Naive thymus-derived CD8-positive, alpha-beta T cell (primary cell): ENCODE measurements around the gene TBC1D21. TPM values are rescaled to one million over a fixed set of nuclear protein-coding genes. Genes with fewer than 3 reads are reported as not detected.
A peak's percentile ranks its signal among the peaks of the same experiment; 100 is the strongest.
"Not testable (repeated sequence)": the region's sequence is repeated elsewhere in the genome, so short reads cannot be mapped to it uniquely, and the experiment has no call there.

Experiments used
- ATAC-seq, 2 donors: fragments of 150-1000 bp; cut with Tn5 transposase in 1 of 2; sonication (Bioruptor Pico), chemical (Tn5 transposase) in 1 of 2; 1 replicate in 1 of 2; 2 replicates in 1 of 2; pipeline ENCODE4 v1.10.0; 2021; ENCODE audit warnings: mild to moderate bottlenecking in 2 of 2, moderate library complexity in 2 of 2
- POLR2A ChIA-PET: fragments of 350-600 bp; sonication (Branson Sonifier 250); formaldehyde crosslinking; loops from one replicate; lab custom pipeline; 2021; ENCODE audit warnings: antibody characterized with exemption; lab: Charles Lee
- DNase-seq, 10 donors: peaks; one replicate each; pipeline versions ENCODE4 v3.0.0 to v3.0.0-alpha.2; 2020 to 2022
- H3K27ac Mint-ChIP-seq, 10 donors: one replicate each; pipeline ENCODE4 v1.8.0; 2020 to 2022; ENCODE audit warnings: mild to moderate bottlenecking in 10 of 10, mixed read lengths in 10 of 10, moderate library complexity in 4 of 10, inconsistent platforms in 1 of 10
- H3K27me3 Mint-ChIP-seq, 5 donors: one replicate each; pipeline ENCODE4 v1.8.0; 2021 to 2022; ENCODE audit warnings: mixed read lengths in 5 of 5
- H3K36me3 Mint-ChIP-seq, 3 donors: one replicate each; pipeline ENCODE4 v1.8.0; 2020 to 2022; ENCODE audit warnings: mixed read lengths in 3 of 3, mild to moderate bottlenecking in 2 of 3, inconsistent platforms in 1 of 3
- H3K4me1 Mint-ChIP-seq, 4 donors: one replicate each; pipeline ENCODE4 v1.8.0; 2021 to 2022; ENCODE audit warnings: mixed read lengths in 4 of 4
- H3K4me3 Mint-ChIP-seq, 10 donors: one replicate each; pipeline ENCODE4 v1.8.0; 2020 to 2022; ENCODE audit warnings: mild to moderate bottlenecking in 10 of 10, mixed read lengths in 10 of 10, moderate library complexity in 6 of 10, inconsistent platforms in 1 of 10
- H3K9me3 Mint-ChIP-seq, 9 donors: one replicate each; pipeline ENCODE4 v1.8.0; 2020 to 2022; ENCODE audit warnings: mixed read lengths in 9 of 9, mild to moderate bottlenecking in 3 of 9, inconsistent platforms in 1 of 9, moderate library complexity in 1 of 9
- polyA plus RNA-seq, 3 donors: library from polyadenylated mRNA; unstranded; fragments of 300-500 nt; fragmentation: Illumina TruSeq; gene quantifications; one replicate each; pipeline ENCODE4 v1.2.3, GENCODE V29; 2021
- total RNA-seq, 8 experiments: library from RNA in 2 of 8; stranded (reverse) in 2 of 8; gene quantifications; one replicate each; pipeline ENCODE4 v1.2.3 and lab custom pipeline; 2021 to 2026

TBC1D21 gene
- total and polyA plus RNA-seq, 5 experiments from 2014 or later: not detected

DNA sequence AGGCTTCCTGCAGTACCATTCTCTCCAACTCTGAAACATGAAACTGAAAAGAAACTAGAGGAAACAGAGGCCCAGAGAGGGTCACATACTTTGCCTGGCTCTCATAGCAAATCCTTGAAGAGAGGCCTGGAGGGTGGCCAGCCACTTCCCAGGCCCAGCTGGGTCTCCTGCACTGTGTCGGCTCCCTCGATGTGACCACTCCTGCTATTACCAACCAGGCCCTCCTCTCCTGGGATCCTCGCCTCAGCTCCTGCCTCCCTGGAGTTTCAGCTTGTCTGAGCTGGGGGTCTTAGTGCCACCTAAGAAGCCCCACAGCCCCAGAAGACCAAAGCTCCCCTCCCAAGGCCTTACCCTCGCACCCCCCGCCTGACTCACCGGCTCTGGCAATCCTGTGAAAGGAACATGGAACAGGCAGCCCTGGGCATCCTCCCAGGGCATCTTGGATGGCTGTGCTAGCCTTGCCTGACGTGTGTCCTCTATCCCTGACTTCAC is 57.5 kb downstream of the TBC1D21 start:
- Mint-ChIP-seq H3K36me3 (no peaks in the 10 kb centered on the region), H3K9me3 (no peaks in the 10 kb centered on the region), H3K4me1 (peaks cover 8 to 21% (median 15%) of the 10 kb centered on the region in 4 donors), H3K4me3 (no peak overlapping the region), H3K27ac (peak overlapping the region in 2 of 10 donors; percentile 67), H3K27me3 (peaks cover 0 to 5% (median 2%) of the 10 kb centered on the region in 5 donors)
- POLR2A ChIA-PET: no interaction called here
- ATAC-seq: no peak
- DNase-seq: no peak

DNA sequence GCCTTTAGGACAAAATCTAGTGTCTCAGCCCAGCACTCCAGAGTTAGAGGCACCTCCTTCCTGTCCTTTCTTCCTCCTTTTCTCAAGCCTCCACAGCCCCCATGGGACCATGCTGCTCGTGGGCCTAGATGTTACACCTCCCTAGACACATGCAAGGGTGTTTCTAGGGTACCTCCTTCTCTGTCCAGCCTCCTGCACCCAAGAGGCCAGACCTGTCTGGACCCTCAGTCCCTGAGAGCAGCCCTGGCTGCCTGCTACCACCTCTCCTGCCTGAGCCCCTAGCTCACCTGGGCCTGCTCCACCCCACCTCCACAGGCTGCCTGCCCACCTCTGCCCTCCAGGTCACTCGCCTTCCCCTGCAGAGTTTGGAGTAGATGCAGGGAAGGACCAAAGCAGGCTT is 58.1 kb downstream of the TBC1D21 start:
- Mint-ChIP-seq H3K4me3 (no peak overlapping the region), H3K27ac (peak overlapping the region in 3 of 10 donors; percentile 19 to 67 (median 53)), H3K27me3 (peaks cover 0 to 5% (median 2%) of the 10 kb centered on the region in 5 donors), H3K9me3 (no peaks in the 10 kb centered on the region), H3K4me1 (peaks cover 7 to 18% (median 13%) of the 10 kb centered on the region in 4 donors), H3K36me3 (no peaks in the 10 kb centered on the region)
- DNase-seq: no peak
- no peak for ATAC-seq
- POLR2A ChIA-PET: no interaction called here

DNA sequence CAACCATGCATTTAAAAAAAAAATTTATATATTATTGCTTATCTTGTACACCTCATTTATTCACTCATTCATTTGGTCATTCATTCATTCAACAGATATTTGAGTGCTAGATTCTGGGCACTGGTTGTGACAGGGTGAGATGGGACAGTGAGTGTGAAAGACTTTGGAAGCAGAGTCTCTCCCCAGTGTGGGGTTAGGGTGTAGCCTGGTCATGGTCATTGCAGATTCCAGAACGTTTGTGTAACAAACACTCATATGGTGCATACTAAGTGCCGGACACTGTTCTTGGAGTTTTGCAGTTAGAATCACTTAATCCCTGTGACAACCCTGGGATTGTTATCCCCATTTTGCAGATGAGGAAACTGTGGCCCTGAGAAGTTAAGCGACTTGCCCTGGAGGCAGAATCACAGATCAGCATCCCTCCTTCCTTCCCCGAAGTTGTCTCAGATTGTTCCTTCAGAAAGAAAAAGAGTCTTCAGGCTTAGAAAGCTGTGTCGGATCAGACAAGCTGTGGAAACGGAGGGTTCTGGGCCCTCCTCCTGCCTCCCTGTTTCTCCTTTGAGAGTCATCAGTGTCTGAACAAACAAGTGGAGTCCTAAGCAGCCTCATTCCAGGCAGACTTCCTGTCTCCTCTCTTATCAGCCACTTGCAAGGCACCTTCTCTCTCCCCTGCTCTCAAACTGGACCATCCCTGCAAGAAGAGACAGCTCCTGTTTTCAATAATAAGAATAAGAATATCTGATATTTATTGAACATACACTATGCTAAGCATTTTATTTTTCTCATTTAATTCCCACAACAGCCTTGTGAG is 59.2 kb downstream of the TBC1D21 start:
- no peak for DNase-seq
- H3K9me3 Mint-ChIP-seq: no peaks in the 10 kb centered on the region
- no peak overlapping the region for H3K4me3 Mint-ChIP-seq
- POLR2A ChIA-PET: interaction anchor here (0.7 to 0.8 kb wide), 2 partner anchors 614 to 1050 kb away, joined by 3 read pairs; no protein-coding TSS in a partner anchor
- no peak overlapping the region for H3K27ac Mint-ChIP-seq
- no peak for ATAC-seq
- H3K36me3 Mint-ChIP-seq: no peaks in the 10 kb centered on the region
- H3K4me1 Mint-ChIP-seq: peaks cover 7 to 18% (median 14%) of the 10 kb centered on the region in 4 donors
- H3K27me3 Mint-ChIP-seq: peaks cover 0 to 5% (median 2%) of the 10 kb centered on the region in 5 donors

DNA sequence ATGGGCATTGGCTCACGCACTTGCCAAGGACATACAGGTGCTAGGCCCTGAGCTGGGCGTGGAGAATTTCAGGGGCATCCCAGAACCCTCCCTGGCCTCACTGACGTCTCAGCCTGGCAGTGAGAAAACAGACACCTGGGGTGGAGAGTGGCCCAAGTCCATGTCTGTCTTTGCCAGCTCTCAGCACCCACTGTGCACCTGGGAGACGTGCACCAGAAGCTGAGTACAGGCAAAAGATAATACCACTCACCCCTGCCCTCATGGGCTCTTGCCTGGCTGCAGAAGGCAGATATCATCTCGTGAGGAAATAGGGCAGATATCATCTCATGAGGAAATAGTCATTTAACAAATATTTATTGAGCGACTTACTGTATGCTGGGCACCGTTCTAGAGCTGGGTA is 60.9 kb downstream of the TBC1D21 start:
- Mint-ChIP-seq H3K27me3 (peaks cover 0 to 5% (median 2%) of the 10 kb centered on the region in 5 donors), H3K4me1 (peaks cover 0 to 3% (median 2%) of the 10 kb centered on the region in 4 donors), H3K27ac (peak overlapping the region in 1 of 10 donors; percentile 19), H3K9me3 (no peaks in the 10 kb centered on the region), H3K36me3 (no peaks in the 10 kb centered on the region), H3K4me3 (no peak overlapping the region)
- ATAC-seq (no peak), DNase-seq (no peak)
- POLR2A ChIA-PET: no interaction called here

DNA sequence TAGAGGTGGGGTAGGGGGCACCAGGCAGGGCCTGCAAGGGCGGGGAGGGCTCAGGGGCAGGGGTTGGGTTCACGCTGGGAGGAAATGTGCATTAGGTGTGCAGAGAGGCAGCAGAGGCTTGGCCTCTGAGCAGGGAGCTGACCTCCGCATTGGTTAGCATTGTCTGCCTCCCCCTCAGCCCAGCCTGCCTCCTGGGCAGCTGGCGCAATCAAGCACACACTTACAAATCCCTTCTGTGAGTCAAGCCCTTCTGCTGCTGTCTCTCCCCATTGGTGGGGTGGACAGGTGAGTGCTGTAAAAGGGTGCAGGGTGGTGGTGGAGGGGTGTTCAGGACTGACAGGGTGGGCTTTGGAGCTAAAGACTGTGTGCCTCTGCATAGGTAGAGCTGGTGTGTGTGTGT is 62.2 kb downstream of the TBC1D21 start:
- Mint-ChIP-seq H3K27me3 (peaks cover 0 to 5% (median 2%) of the 10 kb centered on the region in 5 donors), H3K27ac (no peak overlapping the region)
- POLR2A ChIA-PET: interaction anchor here (1.4 kb wide), 1 partner anchor 10 kb away, joined by 3 read pairs; no protein-coding TSS in a partner anchor

DNA sequence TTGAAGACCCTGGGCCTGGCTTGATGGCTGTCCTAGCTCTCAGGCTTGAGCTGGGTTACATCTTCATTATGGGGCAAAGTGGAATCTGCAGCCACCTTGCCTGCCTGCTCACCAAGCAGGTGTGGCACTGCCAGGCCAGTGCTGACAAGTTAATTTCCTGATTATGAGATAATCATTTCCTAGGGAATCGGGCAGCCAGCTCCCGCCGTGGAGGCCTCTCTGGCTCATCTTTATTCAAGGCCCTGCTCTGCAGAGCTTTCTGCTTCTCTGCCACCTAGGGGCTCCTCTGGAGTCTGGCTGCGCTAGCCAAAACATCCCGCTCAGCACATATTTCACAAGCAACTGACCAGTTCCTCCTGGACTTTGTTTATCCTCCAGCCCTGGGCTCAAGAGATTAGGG is 62.8 kb downstream of the TBC1D21 start:
- Mint-ChIP-seq H3K9me3 (no peaks in the 10 kb centered on the region), H3K4me1 (peaks cover under 1 to 5% (median 2%) of the 10 kb centered on the region in 4 donors), H3K27ac (peak overlapping the region in 2 of 10 donors; percentile 30 to 65), H3K4me3 (no peak overlapping the region), H3K36me3 (no peaks in the 10 kb centered on the region), H3K27me3 (peaks cover 0 to 5% (median 2%) of the 10 kb centered on the region in 5 donors)
- ATAC-seq: no peak
- POLR2A ChIA-PET: interaction anchor here (1.4 kb wide), 1 partner anchor 10 kb away, joined by 3 read pairs; no protein-coding TSS in a partner anchor
- DNase-seq: no peak

More for the DNA sequence above, 62.2 kb downstream of the TBC1D21 start:
- H3K36me3 Mint-ChIP-seq: no peaks in the 10 kb centered on the region
- ATAC-seq (no peak), DNase-seq (no peak)
- no peak overlapping the region for H3K4me3 Mint-ChIP-seq
- H3K4me1 Mint-ChIP-seq: peaks cover 0 to 5% (median 2%) of the 10 kb centered on the region in 4 donors
- no peaks in the 10 kb centered on the region for H3K9me3 Mint-ChIP-seq

DNA sequence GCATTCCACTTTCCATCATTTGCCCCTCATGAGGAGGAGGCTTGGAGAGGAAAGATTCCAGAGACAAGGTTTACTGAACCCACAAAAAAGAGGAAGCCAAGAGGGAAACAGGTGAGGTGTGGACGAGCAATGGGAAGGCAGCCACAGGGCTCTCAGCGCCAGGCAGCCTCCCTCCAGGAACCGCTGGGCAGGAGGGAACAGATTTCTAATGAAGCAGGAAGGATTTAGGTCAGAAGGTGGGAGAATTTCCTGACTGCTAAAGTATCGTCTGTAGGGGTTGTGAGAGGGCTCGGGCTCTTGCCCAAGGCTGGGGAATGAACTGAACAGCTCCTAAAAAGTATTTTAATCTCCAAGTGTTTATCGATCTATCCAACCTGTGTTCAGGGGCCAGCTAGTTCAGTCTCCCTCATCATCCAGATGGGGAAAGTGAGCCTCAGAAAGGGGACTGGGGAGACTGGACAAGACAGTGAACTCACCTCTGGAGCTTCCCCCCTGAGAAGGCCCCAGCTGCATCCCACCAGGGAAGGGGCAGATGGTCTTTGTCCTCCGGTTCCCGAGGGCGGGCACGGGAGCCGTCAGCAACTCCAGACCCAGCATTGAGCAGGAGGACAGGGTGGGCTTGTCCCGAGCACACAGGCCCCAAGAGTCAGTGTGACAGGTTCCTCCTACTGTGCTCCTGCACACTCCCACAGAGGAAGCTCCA is 63.4 kb downstream of the TBC1D21 start:
- Mint-ChIP-seq H3K9me3 (no peaks in the 10 kb centered on the region), H3K4me3 (no peak overlapping the region), H3K27me3 (peaks cover 0 to 5% (median 2%) of the 10 kb centered on the region in 5 donors), H3K36me3 (no peaks in the 10 kb centered on the region), H3K27ac (peak overlapping the region in 2 of 10 donors; percentile 30 to 65), H3K4me1 (peaks cover 6 to 9% (median 7%) of the 10 kb centered on the region in 4 donors)
- ATAC-seq: no peak
- DNase-seq: no peak
- POLR2A ChIA-PET: no interaction called here

DNA sequence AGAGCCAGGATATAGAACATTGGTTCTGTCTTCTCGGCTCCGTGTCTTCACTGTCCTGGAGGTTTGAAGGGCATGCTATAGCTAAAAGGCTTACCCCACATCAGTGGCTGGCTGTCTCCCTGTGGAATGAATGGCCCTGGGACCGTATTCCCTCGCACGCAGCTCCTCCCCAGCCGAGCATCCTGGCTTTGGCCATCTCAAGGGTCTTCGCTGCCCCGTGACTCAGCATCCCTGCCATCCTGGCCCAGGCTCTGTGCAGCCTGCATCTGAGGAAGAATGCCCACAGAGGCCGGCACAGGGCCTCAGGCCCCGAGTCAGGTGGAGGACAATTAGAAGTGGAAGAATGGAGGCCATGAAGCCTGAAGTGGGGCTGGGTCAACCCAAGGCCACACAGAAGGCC is 63.9 kb downstream of the TBC1D21 start:
- Mint-ChIP-seq H3K4me1 (peaks cover 10 to 15% (median 12%) of the 10 kb centered on the region in 4 donors), H3K27me3 (peaks cover 0 to 5% (median 2%) of the 10 kb centered on the region in 5 donors), H3K36me3 (no peaks in the 10 kb centered on the region), H3K9me3 (no peaks in the 10 kb centered on the region), H3K4me3 (no peak overlapping the region), H3K27ac (no peak overlapping the region)
- POLR2A ChIA-PET: no interaction called here
- DNase-seq: no peak
- ATAC-seq: no peak

DNA sequence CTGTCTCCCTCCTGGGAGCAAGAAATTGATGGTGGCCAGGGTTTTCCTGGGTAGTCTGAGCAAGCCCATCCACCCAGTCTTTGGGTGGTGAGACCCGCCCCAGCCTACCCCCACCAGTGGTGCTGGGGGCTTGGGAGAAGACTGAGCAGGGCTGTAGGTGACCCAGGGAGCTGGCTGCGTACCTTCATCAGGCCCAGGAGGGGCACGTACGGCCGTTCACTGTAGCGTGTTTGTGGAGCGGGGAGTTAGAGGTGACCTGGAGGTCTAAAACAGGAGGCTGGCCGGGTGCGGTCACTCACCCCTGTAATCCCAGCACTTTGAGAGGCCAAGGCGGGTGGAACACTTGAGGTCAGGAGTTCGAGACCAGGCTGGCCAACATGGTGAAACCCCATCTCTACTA is 64.4 kb downstream of the TBC1D21 start:
- H3K9me3 Mint-ChIP-seq: no peaks in the 10 kb centered on the region
- peak overlapping the region in 1 of 10 donors; percentile 43 for H3K27ac Mint-ChIP-seq
- H3K27me3 Mint-ChIP-seq: peaks cover 0 to 5% (median 2%) of the 10 kb centered on the region in 5 donors
- H3K4me3 Mint-ChIP-seq: no peak overlapping the region
- ATAC-seq (no peak), DNase-seq (no peak)
- POLR2A ChIA-PET: no interaction called here
- H3K4me1 Mint-ChIP-seq: peaks cover 12 to 19% (median 16%) of the 10 kb centered on the region in 4 donors
- H3K36me3 Mint-ChIP-seq: no peaks in the 10 kb centered on the region

DNA sequence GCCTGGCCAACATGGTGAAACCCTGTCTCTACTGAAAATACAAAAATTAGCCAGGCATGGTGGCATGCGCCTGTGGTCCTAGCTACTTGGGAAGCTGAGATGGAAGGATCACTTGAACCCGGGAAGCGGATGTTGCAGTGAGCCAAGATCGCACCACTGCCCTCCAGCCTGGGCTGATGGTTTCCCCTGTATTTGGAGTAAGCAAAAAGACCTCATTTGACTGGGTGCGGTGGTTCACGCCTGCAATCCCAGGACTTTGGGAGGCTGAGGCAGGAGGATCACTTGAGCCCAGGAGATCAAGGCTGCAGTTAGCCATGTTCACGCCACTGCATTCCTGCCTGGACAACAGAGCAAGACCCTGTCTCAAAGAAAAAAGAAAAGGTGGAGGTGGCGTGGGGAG is 65.2 kb downstream of the TBC1D21 start:
- ATAC-seq, H3K27me3 Mint-ChIP-seq, H3K36me3 Mint-ChIP-seq, POLR2A ChIA-PET, H3K9me3 Mint-ChIP-seq, H3K27ac Mint-ChIP-seq, DNase-seq, H3K4me3 Mint-ChIP-seq: not testable (repeated sequence)
- H3K4me1 Mint-ChIP-seq: peaks cover 12 to 22% (median 17%) of the 10 kb centered on the region in 4 donors
